HG03095 (cell line): ENCODE data around the gene SCT.
"Not testable (repeated sequence)": the region's sequence is repeated elsewhere in the genome, so short reads cannot be mapped to it uniquely, and the experiment has no call there.

Experiments used
- ATAC-seq: cut with Tn5 transposase; IDR thresholded peaks from one replicate; pipeline ENCODE4 v1.9.1; 2021; ENCODE audit warnings: moderate library complexity; ENCODE audit not compliant: unreplicated experiment

Gene SCT, protein sequence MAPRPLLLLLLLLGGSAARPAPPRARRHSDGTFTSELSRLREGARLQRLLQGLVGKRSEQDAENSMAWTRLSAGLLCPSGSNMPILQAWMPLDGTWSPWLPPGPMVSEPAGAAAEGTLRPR

DNA sequence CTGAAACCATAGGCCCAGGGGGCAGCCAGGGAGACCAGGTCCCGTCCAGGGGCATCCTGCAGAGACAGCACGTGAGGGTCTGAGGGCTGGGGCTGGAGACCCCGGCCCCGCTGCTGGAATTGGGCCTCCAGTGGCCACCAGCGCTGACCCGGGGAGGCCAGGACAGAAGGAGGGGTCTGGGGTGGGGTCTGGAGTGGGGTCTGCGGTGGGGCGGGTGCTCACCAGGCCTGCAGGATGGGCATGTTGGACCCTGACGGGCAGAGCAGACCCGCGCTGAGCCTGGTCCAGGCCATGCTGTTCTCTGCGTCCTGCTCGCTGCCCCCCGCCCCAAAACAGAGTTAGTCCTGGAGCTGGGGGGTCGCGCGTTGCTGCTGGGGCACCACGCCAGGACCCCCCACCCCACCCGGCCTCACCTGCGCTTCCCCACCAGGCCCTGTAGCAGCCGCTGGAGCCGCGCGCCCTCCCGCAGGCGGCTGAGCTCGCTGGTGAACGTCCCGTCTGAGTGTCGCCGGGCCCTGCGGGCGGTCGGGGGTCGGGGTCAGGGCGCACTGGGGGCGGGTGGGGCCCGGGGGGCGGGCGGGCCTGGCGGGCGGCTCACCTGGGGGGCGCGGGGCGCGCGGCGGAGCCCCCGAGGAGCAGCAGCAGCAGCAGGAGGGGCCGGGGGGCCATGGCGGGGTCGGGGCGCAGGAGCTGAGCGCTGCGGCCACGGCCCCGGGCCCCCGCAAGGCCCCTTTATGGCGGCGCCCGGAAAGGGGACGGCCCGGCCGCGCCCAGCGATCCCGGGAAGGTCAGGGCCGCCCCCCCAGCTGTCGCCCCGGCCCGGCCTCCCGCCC lies at the start of gene SCT:
Gene SCT, minus strand, starts transcription at position 707 of the 833 bp plus-strand sequence. Its CDS starts 38 bp downstream, at position 669.
- no peak for ATAC-seq

GRCh38 chr11:674406-674805 lies 47.4 kb upstream of the SCT start:
- ATAC-seq, result no peak

DNA sequence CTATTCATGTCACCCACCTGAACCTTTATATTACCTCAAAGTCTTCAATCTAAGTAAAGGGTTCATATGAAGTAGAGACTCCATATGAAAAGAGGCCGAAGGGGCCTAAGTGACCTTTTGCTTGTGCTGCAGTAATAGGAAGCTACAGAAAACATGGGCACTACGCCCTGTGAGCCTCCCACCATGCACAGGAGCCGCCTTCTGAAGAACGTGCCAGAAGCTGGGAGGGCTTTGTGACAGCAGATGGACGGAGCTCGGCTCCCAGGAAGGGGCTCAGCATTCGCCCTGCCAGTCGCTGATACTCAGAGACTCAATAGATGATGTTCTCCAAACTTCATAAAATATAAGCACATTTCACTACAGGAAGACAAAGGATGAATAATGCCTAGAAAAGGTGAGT lies 46.9 kb upstream of the SCT start:
- ATAC-seq, result no peak

- no peak for ATAC-seq
Measured at GRCh38 chr11:665704-666281, 38.8 kb upstream of the SCT start.

DNA sequence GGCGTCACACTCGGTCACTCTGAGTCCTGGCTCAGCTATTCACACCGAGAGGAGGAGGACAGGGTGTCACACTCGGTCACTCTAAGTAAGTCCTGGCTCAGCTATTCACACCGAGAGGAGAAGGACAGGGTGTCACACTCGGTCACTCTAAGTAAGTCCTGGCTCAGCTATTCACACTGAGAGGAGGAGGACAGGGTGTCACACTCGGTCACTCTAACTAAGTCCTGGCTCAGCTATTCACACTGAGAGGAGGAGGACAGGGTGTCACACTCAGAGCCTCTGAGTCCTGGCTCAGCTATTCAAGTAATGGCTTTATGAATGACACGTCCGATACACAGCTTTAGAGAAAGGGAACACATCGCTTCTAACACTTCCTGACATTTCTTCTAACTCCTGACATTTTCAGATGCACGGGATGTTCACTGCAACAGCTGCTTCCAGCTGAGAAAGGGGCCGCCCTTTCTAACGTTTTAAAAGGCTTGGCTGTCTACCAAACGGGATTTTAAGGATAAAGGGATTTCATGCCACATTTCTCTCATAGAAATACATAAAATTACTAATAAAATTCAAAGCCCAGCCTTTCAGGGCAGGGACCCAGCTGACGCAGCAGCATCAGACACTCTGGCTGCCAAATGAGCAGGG lies 38.2 kb upstream of the SCT start:
- no peak for ATAC-seq

GRCh38 chr11:662689-663274 lies 35.8 kb upstream of the SCT start:
- no peak for ATAC-seq

GRCh38 chr11:660681-661444 lies 33.9 kb upstream of the SCT start:
- no peak for ATAC-seq

DNA sequence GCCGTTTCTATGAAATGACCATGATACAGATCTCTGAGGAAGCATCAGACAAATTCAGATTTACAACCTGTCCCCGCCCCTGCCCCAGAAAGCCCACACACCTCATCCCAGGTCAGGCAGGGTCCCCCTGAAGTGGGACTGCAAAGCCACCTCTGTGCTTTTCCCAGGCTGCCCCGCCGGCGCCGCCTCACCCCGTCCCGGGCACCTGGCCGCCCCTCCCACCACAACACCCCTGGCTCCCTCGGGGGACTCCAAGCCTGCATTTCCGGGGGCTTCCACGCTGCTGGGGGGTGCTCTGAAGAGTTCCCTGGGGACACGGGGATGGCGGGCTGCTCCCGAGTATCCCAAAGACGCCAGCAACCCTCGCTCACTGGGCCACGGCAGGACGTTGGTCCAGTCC lies 33.3 kb upstream of the SCT start:
- no peak for ATAC-seq

DNA sequence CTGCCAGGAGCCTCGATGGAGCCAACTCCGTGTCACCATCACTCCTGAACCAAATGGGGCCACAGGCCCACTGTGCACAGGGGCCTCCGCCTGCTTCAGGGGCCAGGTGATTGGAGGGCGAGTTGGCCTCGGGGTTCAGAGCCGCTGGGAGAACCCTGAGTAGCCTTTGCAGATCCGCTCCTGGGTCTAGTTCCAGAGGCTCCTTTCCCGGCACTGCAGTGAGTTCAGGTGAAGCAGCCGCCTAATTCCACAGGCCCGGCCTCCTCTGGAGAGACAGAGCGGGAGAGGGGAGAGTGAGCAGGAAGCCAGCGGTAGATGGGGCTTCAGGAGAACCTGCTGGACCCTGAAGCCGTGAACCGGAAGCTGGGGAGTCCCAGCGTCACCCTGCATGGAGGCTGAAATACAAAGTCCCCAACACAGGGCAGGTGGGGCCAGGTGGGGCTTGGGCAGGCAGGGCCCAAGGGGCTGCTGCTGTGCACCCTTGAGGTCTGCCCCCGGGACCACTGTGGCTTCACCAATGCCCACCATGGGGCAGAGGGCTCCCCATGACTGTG lies 32.6 kb upstream of the SCT start:
- no peak for ATAC-seq

DNA sequence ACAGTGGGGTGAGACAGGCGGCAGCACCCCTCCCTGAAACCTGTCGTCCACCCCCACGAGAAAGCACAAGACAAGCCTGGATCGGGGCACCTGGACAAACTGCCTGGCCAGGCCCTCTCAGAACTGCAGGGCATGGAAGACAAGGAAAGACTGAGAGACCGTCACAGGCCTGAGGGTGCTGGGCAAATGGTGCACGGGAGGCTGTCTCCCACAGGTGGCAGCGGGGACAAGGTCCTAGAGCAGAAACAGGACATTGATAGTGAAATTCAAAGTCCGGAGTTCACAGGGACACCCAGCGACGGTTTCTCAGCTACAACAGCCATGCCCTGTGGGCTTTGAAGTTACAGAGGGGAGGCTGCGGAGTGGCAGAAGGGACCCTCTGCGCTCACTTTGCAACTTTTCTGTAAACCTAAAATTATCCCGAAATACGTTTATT lies 30.7 kb upstream of the SCT start:
- ATAC-seq, result no peak

GRCh38 chr11:656866-657265 lies 29.9 kb upstream of the SCT start:
- ATAC-seq, result no peak

DNA sequence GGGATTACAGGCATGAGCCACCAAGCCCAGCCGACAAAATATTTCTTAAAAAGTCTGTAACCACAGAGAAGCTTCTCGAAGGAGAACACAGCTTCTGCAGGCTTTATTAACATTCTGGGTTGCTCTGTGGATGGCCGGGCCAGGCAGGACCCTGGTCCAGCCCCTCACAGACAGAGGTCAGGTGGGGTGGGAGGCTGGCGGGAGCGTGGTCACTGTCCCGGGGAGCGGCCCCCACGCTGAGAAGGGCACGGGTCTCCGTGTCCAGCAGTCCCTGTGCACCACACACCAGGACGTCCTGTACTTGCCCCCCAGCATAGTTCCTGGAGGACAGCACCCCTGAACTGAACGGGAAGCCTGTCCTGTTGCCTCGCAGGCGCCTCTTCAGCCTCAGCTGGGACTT lies 29.4 kb upstream of the SCT start:
- no peak for ATAC-seq

GRCh38 chr11:655036-655726 lies 28.2 kb upstream of the SCT start:
- no peak for ATAC-seq

- ATAC-seq, result not testable (repeated sequence)
Measured at GRCh38 chr11:654444-654843, 27.5 kb upstream of the SCT start.

DNA sequence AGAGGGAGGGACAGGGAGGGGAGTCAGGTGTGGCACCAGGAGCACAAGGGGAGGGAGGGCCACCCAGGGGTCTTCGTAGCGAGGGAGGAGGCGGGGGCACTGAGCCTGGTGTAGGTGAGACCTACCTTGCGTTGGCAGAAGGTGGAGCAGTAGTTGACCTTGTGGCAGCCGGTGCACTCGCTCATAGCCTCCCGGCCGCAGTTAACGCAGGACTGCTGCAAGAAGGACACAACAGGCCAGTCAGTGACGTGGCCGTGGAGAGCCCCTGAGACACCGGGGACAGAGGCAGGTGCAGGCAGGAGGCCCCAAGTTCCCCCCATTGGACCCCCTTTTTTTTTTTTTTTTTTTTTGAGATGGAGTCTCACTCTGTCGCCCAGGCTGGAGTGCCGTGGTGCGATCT lies 26.9 kb upstream of the SCT start:
- ATAC-seq, result no peak

GRCh38 chr11:653136-653535 lies 26.2 kb upstream of the SCT start:
- not testable (repeated sequence) for ATAC-seq

DNA sequence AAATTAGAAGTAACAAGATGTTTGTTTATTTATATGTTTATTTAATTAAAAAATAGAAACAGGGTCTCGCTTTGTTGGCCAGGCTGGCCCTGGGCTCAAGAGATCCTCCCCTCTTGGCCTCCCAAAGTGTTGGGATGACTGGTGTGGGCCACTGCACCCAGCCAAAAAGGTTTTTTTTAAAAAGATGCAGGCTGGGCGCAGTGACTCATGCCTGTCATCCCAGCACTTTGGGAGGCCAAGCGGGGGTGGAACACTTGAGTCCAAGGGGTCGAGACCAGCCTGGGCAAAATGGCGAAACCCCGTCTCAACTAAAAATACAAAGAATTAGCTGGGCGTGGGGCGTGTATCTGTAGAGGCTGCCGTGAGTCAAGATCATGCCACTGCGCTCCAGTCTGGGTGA lies 23.5 kb upstream of the SCT start:
- ATAC-seq, result no peak

- ATAC-seq, result not testable (repeated sequence)
Measured at GRCh38 chr11:647672-648158, 20.7 kb upstream of the SCT start.

DNA sequence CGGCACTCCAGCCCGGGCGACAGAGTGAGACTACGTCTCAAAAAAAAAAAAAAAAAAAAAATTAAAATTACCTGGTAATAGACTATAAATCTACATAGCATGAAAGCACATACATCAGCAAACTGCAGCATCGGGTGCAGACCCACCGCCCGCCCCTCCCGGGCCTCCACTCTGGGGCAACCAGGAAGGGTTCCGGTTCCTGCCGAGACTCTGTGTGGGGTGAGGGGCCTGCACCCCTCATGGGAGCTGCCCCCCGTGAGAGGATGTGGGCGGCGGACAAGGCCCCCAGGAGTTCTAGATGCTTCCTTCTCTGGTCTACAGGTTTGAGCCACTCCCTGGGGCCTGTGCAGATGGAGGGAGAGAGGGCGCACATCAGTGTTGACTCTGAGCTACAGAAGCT lies 19.2 kb upstream of the SCT start:
- ATAC-seq, result no peak

GRCh38 chr11:645536-645935 lies 18.6 kb upstream of the SCT start:
- ATAC-seq, result no peak
